SJCRH30 (cell line): Measurements from ENCODE around the gene FLRT1. TPM values are rescaled to one million over a fixed set of nuclear protein-coding genes. Genes with fewer than 3 reads are reported as not detected.

Source experiments
- DNase-seq, 2 experiments: peaks; one replicate each; pipeline ENCODE4 v3.0.0-alpha.2; 2015 to 2020
- H3K27ac ChIP-seq: fragments of 250-450 bp; sonication (Bioruptor Pico); 2 replicates; pipeline ENCODE4 v1.5.1; 2020; ENCODE audit warnings: mild to moderate bottlenecking, moderate library complexity
- H3K27me3 ChIP-seq: fragments of 250-450 bp; sonication (Bioruptor Pico); 2 replicates; pipeline ENCODE4 v1.5.1; 2020; ENCODE audit warnings: mild to moderate bottlenecking, moderate library complexity
- H3K36me3 ChIP-seq: fragments of 250-450 bp; sonication (Bioruptor Pico); 2 replicates; pipeline ENCODE4 v1.5.1; 2020; ENCODE audit warnings: mild to moderate bottlenecking, moderate library complexity
- H3K4me1 ChIP-seq: fragments of 250-450 bp; sonication (Bioruptor Pico); 2 replicates; pipeline ENCODE4 v1.5.1; 2020; ENCODE audit warnings: mild to moderate bottlenecking, moderate library complexity
- H3K4me3 ChIP-seq: fragments of 250-450 bp; sonication (Bioruptor Pico); 2 replicates; pipeline ENCODE4 v1.5.1; 2020; ENCODE audit warnings: mild to moderate bottlenecking, moderate library complexity
- H3K9me3 ChIP-seq: fragments of 250-450 bp; sonication (Bioruptor Pico); replicated peaks from 2 replicates; pipeline ENCODE4 v1.5.1; 2020; ENCODE audit warnings: mild to moderate bottlenecking, moderate library complexity
- total RNA-seq: library from RNA; depleted of rRNA; stranded (reverse); fragments of >200 nt; shearing (Covaris generic); gene quantifications from 2 replicates; pipeline ENCODE4 v1.2.3, GENCODE V29; 2014; rRNA removed

FLRT1 gene
- total RNA-seq: 0.76 and 1.4 TPM in 2 replicates

- H3K27me3 ChIP-seq: peaks cover 3% of the 10 kb centered on the region; the same call in 1 of the 2 replicates
- peak within 1 kb of the TSS; percentile 28; the same call in 1 of the 2 replicates for H3K27ac ChIP-seq
- H3K4me1 ChIP-seq: peaks cover 17% of the 10 kb centered on the region
- peak within 1 kb of the TSS; percentile 65 for H3K4me3 ChIP-seq
- H3K9me3 ChIP-seq: no peaks in the 10 kb centered on the region
- no peak for DNase-seq
- no peaks in the 10 kb centered on the region for H3K36me3 ChIP-seq
Measured at GRCh38 chr11:64035576-64035975, at the start of gene FLRT1. TSS of gene FLRT1 (plus strand) at chr11:64035931. CDS start at chr11:64116268, 80,337 bp downstream.

- H3K27me3 ChIP-seq: no peaks in the 10 kb centered on the region
- no peaks in the 10 kb centered on the region for H3K9me3 ChIP-seq
- H3K4me1 ChIP-seq: peaks cover 3% of the 10 kb centered on the region; the same call in 1 of the 2 replicates
- peak; percentile 94 to 96 for DNase-seq
- peak within 1 kb of the TSS; percentile 76 for H3K27ac ChIP-seq
- H3K36me3 ChIP-seq: peaks cover 20% of the 10 kb centered on the region
- peak within 1 kb of the TSS; percentile 84 for H3K4me3 ChIP-seq
Measured at GRCh38 chr11:63986156-63986931, 49.4 kb upstream of the FLRT1 start, which contains the start of gene OTUB1. TSS of gene OTUB1 (plus strand) at chr11:63986438. CDS start at chr11:63986457, 19 bp downstream.

GRCh38 chr11:63986932-63987513, 48.7 kb upstream of the FLRT1 start:
- Histone ChIP-seq H3K4me3 (peak overlapping the region; percentile 84), H3K4me1 (peaks cover 3% of the 10 kb centered on the region; the same call in 1 of the 2 replicates), H3K9me3 (no peaks in the 10 kb centered on the region), H3K27me3 (no peaks in the 10 kb centered on the region), H3K27ac (peak overlapping the region; percentile 76), H3K36me3 (peaks cover 22% of the 10 kb centered on the region)
- DNase-seq: no peak

GRCh38 chr11:63991558-63991957, 44.2 kb upstream of the FLRT1 start:
- 0 out of 2 replicates have a peak, but pooled peaks cover 3% of the 10 kb centered on the region for H3K4me1 ChIP-seq
- H3K36me3 ChIP-seq: peaks cover 30% of the 10 kb centered on the region
- no peak overlapping the region for H3K27ac ChIP-seq
- no peaks in the 10 kb centered on the region for H3K27me3 ChIP-seq
- no peak overlapping the region for H3K4me3 ChIP-seq
- no peak for DNase-seq
- no peaks in the 10 kb centered on the region for H3K9me3 ChIP-seq

GRCh38 chr11:63993100-63993499, 42.6 kb upstream of the FLRT1 start:
- H3K27me3 ChIP-seq: no peaks in the 10 kb centered on the region
- DNase-seq: no peak
- H3K27ac ChIP-seq: no peak overlapping the region
- no peaks in the 10 kb centered on the region for H3K4me1 ChIP-seq
- H3K9me3 ChIP-seq: no peaks in the 10 kb centered on the region
- H3K36me3 ChIP-seq: peaks cover 43% of the 10 kb centered on the region
- no peak overlapping the region for H3K4me3 ChIP-seq

GRCh38 chr11:63993993-63994392, 41.7 kb upstream of the FLRT1 start:
- Histone ChIP-seq H3K27ac (no peak overlapping the region), H3K4me1 (no peaks in the 10 kb centered on the region), H3K36me3 (peaks cover 45% of the 10 kb centered on the region), H3K27me3 (no peaks in the 10 kb centered on the region), H3K4me3 (no peak overlapping the region), H3K9me3 (no peaks in the 10 kb centered on the region)
- DNase-seq: no peak

GRCh38 chr11:63996512-63996911, 39.2 kb upstream of the FLRT1 start:
- H3K36me3 ChIP-seq: peaks cover 36% of the 10 kb centered on the region
- H3K27ac ChIP-seq: no peak overlapping the region
- H3K4me3 ChIP-seq: no peak overlapping the region
- no peaks in the 10 kb centered on the region for H3K27me3 ChIP-seq
- DNase-seq: no peak
- peaks cover 2% of the 10 kb centered on the region; the same call in 1 of the 2 replicates for H3K4me1 ChIP-seq
- no peaks in the 10 kb centered on the region for H3K9me3 ChIP-seq

- H3K27ac ChIP-seq: no peak overlapping the region
- no peaks in the 10 kb centered on the region for H3K27me3 ChIP-seq
- H3K4me3 ChIP-seq: no peak overlapping the region
- peaks cover 35% of the 10 kb centered on the region for H3K36me3 ChIP-seq
- H3K9me3 ChIP-seq: no peaks in the 10 kb centered on the region
- peaks cover 9% of the 10 kb centered on the region for H3K4me1 ChIP-seq
- no peak for DNase-seq
Measured at GRCh38 chr11:63997104-63997700, 38.5 kb upstream of the FLRT1 start.

- H3K9me3 ChIP-seq: no peaks in the 10 kb centered on the region
- H3K4me1 ChIP-seq: peaks cover 16% of the 10 kb centered on the region
- H3K36me3 ChIP-seq: peaks cover 35% of the 10 kb centered on the region
- no peak overlapping the region for H3K4me3 ChIP-seq
- H3K27me3 ChIP-seq: no peaks in the 10 kb centered on the region
- no peak overlapping the region for H3K27ac ChIP-seq
- DNase-seq: no peak
Measured at GRCh38 chr11:63997801-63998337, 37.9 kb upstream of the FLRT1 start.

GRCh38 chr11:63998558-63999348, 37.0 kb upstream of the FLRT1 start:
- Histone ChIP-seq H3K4me3 (no peak overlapping the region), H3K27me3 (no peaks in the 10 kb centered on the region), H3K27ac (no peak overlapping the region), H3K36me3 (peaks cover 35% of the 10 kb centered on the region), H3K4me1 (peaks cover 18% of the 10 kb centered on the region), H3K9me3 (no peaks in the 10 kb centered on the region)
- DNase-seq: no peak

- Histone ChIP-seq H3K9me3 (no peaks in the 10 kb centered on the region), H3K27ac (no peak overlapping the region), H3K4me3 (no peak overlapping the region), H3K36me3 (peaks cover 35% of the 10 kb centered on the region), H3K4me1 (peaks cover 26% of the 10 kb centered on the region), H3K27me3 (no peaks in the 10 kb centered on the region)
- DNase-seq: no peak
Measured at GRCh38 chr11:63999349-64000025, 36.2 kb upstream of the FLRT1 start.

GRCh38 chr11:64000026-64000739, 35.5 kb upstream of the FLRT1 start:
- Histone ChIP-seq H3K4me3 (no peak overlapping the region), H3K27ac (no peak overlapping the region), H3K36me3 (peaks cover 32% of the 10 kb centered on the region), H3K4me1 (peaks cover 26% of the 10 kb centered on the region), H3K9me3 (no peaks in the 10 kb centered on the region), H3K27me3 (no peaks in the 10 kb centered on the region)
- DNase-seq: no peak

GRCh38 chr11:64000740-64001483, 34.8 kb upstream of the FLRT1 start:
- Histone ChIP-seq H3K9me3 (no peaks in the 10 kb centered on the region), H3K36me3 (peaks cover 29% of the 10 kb centered on the region), H3K4me3 (no peak overlapping the region), H3K4me1 (peaks cover 30% of the 10 kb centered on the region), H3K27me3 (no peaks in the 10 kb centered on the region), H3K27ac (no peak overlapping the region)
- no peak for DNase-seq
